A673 (cell line): ENCODE data around the gene ZNF653. TPM values are rescaled to one million over a fixed set of nuclear protein-coding genes. Genes with fewer than 3 reads are reported as not detected.

Experiments used
- BruUV-seq: library from RNA; stranded (reverse); fragments of 400-500 nt; replicated peaks from 2 replicates; lab custom pipeline; 2021; lab: Mats Ljungman, UMichigan
- CTCF ChIA-PET: fragments of 300-600 bp; sonication (Branson Sonifier 250); formaldehyde crosslinking; loops from one replicate; lab custom pipeline; 2022; ENCODE audit warnings: antibody characterized with exemption; lab: Charles Lee
- POLR2A ChIA-PET: fragments of 300-600 bp; sonication (Branson Sonifier 250); formaldehyde crosslinking; loops from one replicate; lab custom pipeline; 2022; ENCODE audit warnings: antibody characterized with exemption; ENCODE audit not compliant: low non-redundant PET; lab: Charles Lee
- DNase-seq: peaks from one replicate; pipeline ENCODE4 v3.0.0-alpha.2; 2015; ENCODE audit warnings: low spot score
- H3K27ac ChIP-seq: fragments of 200-600 bp; sonication (generic); 2 replicates; pipeline ENCODE4 v1.5.1; 2016; ENCODE audit warnings: mixed run types, low read depth, mild to moderate bottlenecking, mixed read lengths, antibody characterized with exemption, low read length; ENCODE audit not compliant: poor library complexity, severe bottlenecking
- H3K27me3 ChIP-seq: fragments of 200-600 bp; sonication (generic); replicated peaks from 2 replicates; pipeline ENCODE4 v1.6.1; 2017; ENCODE audit warnings: mixed run types, low read depth, mild to moderate bottlenecking, mixed read lengths, antibody characterized with exemption, low read length; ENCODE audit not compliant: insufficient read depth, poor library complexity
- H3K36me3 ChIP-seq: fragments of 200-600 bp; sonication (generic); 2 replicates; pipeline ENCODE4 v1.6.1; 2016; ENCODE audit warnings: mixed run types, mild to moderate bottlenecking, mixed read lengths, antibody characterized with exemption, low read length; ENCODE audit not compliant: insufficient read depth, poor library complexity, severe bottlenecking
- H3K4me1 ChIP-seq: fragments of 200-600 bp; sonication (generic); 2 replicates; pipeline ENCODE4 v1.6.1; 2017; ENCODE audit warnings: mixed run types, mild to moderate bottlenecking, mixed read lengths, antibody characterized with exemption, low read length; ENCODE audit not compliant: insufficient read depth, poor library complexity, severe bottlenecking
- H3K4me3 ChIP-seq: fragments of 200-600 bp; sonication (generic); 2 replicates; pipeline ENCODE4 v1.5.1; 2016; ENCODE audit warnings: low read depth, mixed run types, mild to moderate bottlenecking, mixed read lengths, low read length; ENCODE audit not compliant: poor library complexity, severe bottlenecking
- H3K9me3 ChIP-seq: fragments of 200-600 bp; sonication (generic); 2 replicates; pipeline ENCODE4 v1.6.1; 2016; ENCODE audit warnings: mixed run types, low read depth, mild to moderate bottlenecking, mixed read lengths, antibody characterized with exemption, low read length; ENCODE audit not compliant: poor library complexity, severe bottlenecking
- CTCF ChIP-seq: fragments of 300-800, 200-600 bp; sonication (generic); conservative IDR thresholded peaks from 2 replicates; pipeline ENCODE4 v1.5.1; 2017; ENCODE audit warnings: low read depth, mild to moderate bottlenecking, antibody characterized with exemption, low read length, moderate library complexity, mixed read lengths
- EZH2 ChIP-seq: fragments of 200-600 bp; sonication (generic); IDR thresholded peaks from 2 replicates; pipeline ENCODE4 v1.6.1; 2017; ENCODE audit warnings: borderline replicate concordance, low read depth, mild to moderate bottlenecking, mixed read lengths, antibody characterized with exemption, low read length; ENCODE audit not compliant: poor library complexity, severe bottlenecking
- intact Hi-C: fragments of 100-400 bp; cut with micrococcal nuclease; formaldehyde crosslinking; loops from one replicate; pipeline ENCODE4 v1.10.0; 2022; ENCODE audit not compliant: unreplicated experiment
- total RNA-seq: library from RNA; stranded (reverse); gene quantifications from 2 replicates; pipeline ENCODE4 v1.2.3, GENCODE V29; 2021

The ZNF653 gene
- total RNA-seq, 1 experiment from 2014 or later, result 15.9 TPM

GRCh38 chr19:11535792-11536595 is 30.4 kb upstream of the ZNF653 start:
- Histone ChIP-seq H3K27ac (peak overlapping the region; percentile 63), H3K9me3 (no peaks in the 10 kb centered on the region), H3K36me3 (no peaks in the 10 kb centered on the region), H3K27me3 (no peaks in the 10 kb centered on the region), H3K4me1 (peaks cover 10% of the 10 kb centered on the region), H3K4me3 (peak overlapping the region; percentile 24)
- ChIA-PET POLR2A (no interaction called here), CTCF (interaction anchor here (0.6 to 0.8 kb wide), 4 partner anchors 12 to 233 kb away, joined by 3 to 4 read pairs (median 4); partner anchors contain the start of gene ODAD3)
- DNase-seq, result peak; percentile 90
- peak; percentile 80 for TF ChIP-seq CTCF
- TF ChIP-seq EZH2, result no peak
- intact Hi-C loops, result no loop called here
- no TSS peak for BruUV-seq

- CTCF ChIA-PET, result no interaction called here
- DNase-seq, result no peak
- no peaks in the 10 kb centered on the region for H3K27me3 ChIP-seq
- BruUV-seq, result no TSS peak
- H3K4me3 ChIP-seq, result no peak overlapping the region
- peaks cover 6% of the 10 kb centered on the region for H3K4me1 ChIP-seq
- intact Hi-C loops, result no loop called here
- H3K27ac ChIP-seq, result no peak overlapping the region
- H3K36me3 ChIP-seq, result no peaks in the 10 kb centered on the region
- POLR2A ChIA-PET, result no interaction called here
- H3K9me3 ChIP-seq, result no peaks in the 10 kb centered on the region
- TF ChIP-seq EZH2 (no peak), CTCF (no peak)
Observed at GRCh38 chr19:11534948-11535347, 29.3 kb upstream of the ZNF653 start.

GRCh38 chr19:11534538-11534937 is 28.9 kb upstream of the ZNF653 start:
- no peak for DNase-seq
- H3K4me1 ChIP-seq, result peaks cover 2% of the 10 kb centered on the region
- CTCF ChIA-PET, result no interaction called here
- H3K27me3 ChIP-seq, result no peaks in the 10 kb centered on the region
- H3K27ac ChIP-seq, result no peak overlapping the region
- no peaks in the 10 kb centered on the region for H3K36me3 ChIP-seq
- no peaks in the 10 kb centered on the region for H3K9me3 ChIP-seq
- no peak for TF ChIP-seq EZH2
- TF ChIP-seq CTCF, result no peak
- no peak overlapping the region for H3K4me3 ChIP-seq
- POLR2A ChIA-PET, result no interaction called here
- intact Hi-C loops, result no loop called here
- no TSS peak for BruUV-seq
